A549 treated with AZD9567 at 1 μM for 4 hours (cell line): ENCODE measurements around the gene CGREF1. TPM values are rescaled to one million over a fixed set of nuclear protein-coding genes. Genes with fewer than 3 reads are reported as not detected.

Experiments
- total RNA-seq: library from RNA; stranded (reverse); fragments of 200-300 nt; extraction: Qiagen RNA extraction; gene quantifications from 5 replicates; pipeline ENCODE4 v1.2.3, GENCODE V29; 2022; ENCODE audit not compliant: insufficient read depth

CGREF1 gene
- total RNA-seq = 6.1 to 8.7 TPM (median 7.9 TPM) in 5 replicates

DNA sequence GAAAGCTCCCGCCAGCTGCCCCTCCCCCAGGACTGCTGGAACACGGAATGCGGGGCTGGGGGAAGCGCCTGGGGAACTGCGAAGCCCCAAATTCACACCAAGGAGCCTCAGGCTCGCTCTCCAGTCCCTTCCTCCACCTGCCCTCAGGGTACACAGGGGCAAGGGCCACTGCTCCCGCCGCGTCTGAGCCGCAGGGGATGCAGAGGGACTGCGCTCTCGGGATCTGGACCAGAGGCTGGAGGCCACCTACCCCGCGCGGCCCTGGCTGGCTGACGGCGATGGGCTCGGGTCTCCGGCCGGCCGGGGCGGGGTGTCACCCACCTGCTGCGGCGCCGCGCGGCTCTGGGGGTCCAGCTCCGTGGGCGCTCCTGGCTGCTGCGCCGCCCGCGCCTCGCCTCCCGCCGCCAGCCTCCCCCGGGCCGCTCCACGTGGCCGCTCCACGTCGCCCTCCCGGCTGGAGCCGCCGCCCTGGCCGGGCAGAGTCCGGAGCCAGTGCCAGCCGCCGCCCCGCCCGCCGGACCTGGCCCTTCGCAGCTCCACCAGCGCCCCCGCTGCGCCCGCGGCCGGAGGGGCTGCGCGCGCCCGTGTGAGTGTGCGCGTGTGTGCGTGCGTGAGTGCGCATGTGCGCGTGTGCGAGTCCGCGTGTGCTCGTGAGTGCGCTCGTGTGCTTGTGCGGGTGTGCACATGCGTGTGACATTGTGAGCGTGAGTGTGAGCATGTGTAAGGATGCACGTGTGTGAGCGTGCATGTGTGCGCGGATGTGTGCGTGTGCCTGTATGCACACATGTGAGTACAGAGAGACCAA is at the start of gene CGREF1:
Gene CGREF1 (minus strand): TSS at position 604 of the 805 bp plus-strand sequence. CDS start 14,762 bp downstream, outside the sequence.

DNA sequence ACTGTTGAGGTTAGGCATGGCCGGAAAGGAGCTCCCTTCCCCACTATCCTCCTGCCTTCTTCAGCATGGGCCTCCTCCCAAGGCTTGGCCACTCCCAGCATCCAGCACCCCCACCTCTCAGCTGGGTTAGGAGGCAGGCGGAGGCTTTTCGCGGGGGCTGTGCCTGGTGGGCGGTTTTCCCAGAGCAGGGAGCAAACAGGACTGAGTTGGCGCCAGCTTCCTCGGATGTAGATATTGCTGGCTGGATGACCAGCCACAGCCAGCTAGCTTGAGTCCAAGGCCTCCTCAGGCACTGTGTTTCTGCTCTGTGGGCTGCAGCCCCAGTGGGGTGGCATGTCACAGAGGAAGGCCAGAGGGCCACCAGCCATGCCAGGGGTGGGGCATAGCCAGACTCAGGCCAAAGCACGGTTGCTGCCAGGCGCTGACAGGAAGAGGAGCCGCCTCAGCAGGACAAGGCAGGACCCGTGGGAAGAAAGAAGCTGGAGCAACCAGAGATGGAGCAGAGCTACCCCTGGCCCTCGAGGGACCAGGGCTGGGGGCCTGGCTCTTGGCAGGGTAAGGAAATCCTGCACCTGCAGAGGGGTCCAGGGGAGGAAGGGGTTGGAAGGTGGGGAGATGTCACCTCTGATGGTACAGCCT is 30.0 kb upstream of the CGREF1 start, which contains the start of gene TCF23:
Gene TCF23 (plus strand): TSS at position 204 of the 639 bp plus-strand sequence. CDS start 130 bp downstream, at position 334.

DNA sequence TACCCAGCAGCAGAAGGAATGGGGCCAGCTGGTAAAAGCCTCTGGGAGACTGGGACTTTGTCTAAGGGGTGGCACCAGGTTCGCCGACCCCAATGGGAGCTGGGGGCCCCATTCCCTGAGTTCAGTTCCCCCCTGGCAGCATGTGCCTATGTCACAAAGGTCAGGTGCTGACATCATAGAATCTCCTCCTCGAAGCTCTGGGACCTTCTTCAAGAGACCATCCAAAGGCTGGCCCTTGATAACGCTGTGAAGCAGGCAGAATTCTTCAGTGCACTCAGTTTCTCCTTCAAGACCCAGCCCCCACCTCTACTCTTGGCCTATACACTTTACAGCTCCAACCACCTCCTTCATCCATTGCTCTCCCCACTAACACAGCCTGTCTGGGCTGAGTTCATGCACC is 20.4 kb upstream of the CGREF1 start, which contains the start of gene PRR30:
Gene PRR30 (minus strand): TSS at position 101 of the 400 bp plus-strand sequence. CDS start 1,081 bp downstream, outside the sequence.

DNA sequence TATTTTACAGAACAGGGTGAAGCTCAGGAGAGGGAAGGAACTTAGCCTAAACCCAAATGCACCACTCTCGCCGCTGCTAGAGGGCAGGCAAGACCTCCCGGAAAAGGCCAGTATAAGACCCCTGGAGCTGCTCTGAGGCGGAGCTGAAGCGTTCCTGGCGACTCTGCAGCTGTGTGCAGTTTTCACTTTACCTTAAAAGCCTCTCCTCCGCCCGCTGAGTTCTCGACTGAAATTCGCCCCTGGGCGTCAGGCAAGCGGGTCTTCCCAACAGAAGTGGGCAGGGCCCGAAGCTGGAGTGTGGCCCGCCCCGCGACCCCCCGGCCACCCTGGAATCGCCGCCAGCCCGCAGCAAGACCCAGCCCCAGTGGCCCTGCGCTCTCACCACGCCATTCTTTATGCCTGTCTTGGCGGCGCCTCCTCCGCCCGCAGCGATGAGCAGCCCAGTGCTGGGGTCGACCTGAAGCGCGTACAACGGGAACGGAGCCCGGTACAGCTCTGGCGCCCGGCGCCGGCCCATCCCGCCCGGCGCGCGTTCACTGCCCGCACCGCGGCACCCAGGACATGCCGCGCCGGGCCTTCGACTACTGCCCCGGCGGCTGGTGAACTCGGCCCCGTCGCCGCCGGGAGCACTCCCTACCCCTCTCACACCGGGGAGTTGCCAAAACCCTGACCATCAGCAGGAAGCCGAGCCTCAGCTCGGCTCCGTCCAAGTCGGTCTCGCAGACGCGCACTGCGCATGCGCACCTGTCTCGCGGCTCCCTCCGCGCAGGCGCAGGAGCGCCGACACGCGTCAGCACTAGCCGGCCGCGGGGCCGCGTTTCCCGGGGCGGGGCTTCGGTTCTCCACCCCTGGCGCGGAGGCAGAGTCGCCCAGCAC is 15.2 kb upstream of the CGREF1 start, which contains the start of gene PREB:
Gene PREB (minus strand): TSS at position 732 of the 876 bp plus-strand sequence. CDS start 215 bp downstream, at position 517.

DNA sequence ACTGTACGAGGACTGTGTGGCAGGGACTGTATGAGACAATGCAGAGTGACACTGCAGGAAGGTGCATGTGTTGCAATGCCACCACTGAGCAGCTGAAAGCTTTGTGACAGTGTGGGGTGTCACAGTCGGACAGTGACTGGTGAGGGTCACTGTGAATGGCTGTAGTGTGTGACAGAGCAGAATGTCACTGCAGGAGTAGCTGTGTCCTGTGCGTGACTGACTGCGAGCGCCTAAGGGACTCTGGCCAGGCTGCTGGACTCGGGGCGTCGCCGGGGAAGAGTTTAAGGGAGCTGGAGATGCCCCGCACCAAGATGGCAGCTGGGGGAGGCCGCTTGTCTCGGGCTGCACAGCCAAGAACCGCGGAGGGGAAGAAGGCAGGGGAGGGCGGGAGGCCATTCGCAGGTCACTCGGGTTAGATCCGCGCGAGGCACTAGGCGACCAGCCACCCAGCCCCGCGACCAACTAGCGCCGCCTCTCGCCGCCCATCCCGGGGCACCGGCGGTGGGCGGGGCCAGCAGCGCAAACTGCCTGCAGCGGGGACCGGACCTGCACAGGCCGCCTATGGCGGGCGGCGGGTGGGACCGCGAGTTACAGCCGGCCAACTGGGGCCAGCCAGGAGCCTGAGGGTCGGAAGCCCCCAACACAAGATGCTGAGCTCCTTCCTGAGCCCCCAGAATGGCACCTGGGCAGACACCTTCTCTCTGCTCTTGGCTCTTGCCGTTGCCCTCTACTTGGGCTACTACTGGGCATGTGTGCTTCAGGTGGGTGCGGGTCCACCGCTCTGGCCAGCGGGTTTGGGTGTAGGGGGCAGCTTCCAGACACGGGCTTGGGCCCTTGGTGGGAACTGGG is 4.6 kb upstream of the CGREF1 start, which contains the start of gene ABHD1:
Gene ABHD1 (plus strand): TSS at position 514 of the 849 bp plus-strand sequence. CDS start 134 bp downstream, at position 648.

DNA sequence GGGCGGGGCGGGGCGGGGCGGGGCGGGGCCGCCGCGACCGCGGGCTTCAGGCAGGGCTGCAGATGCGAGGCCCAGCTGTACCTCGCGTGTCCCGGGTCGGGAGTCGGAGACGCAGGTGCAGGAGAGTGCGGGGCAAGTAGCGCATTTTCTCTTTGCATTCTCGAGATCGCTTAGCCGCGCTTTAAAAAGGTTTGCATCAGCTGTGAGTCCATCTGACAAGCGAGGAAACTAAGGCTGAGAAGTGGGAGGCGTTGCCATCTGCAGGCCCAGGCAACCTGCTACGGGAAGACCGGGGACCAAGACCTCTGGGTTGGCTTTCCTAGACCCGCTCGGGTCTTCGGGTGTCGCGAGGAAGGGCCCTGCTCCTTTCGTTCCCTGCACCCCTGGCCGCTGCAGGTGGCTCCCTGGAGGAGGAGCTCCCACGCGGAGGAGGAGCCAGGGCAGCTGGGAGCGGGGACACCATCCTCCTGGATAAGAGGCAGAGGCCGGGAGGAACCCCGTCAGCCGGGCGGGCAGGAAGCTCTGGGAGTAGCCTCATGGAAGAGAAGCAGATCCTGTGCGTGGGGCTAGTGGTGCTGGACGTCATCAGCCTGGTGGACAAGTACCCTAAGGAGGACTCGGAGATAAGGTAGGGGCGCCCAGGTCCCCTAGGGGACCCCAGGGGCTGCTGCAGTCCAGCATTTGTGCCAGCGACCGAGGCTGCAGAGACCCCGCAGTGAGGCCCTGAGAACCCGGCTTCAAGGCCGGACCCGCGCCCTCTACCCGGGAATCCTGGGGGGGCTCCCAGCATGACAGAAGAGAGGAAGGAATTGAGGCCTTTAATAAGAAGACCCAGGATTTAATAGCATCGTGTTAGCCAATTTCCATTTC is 32.0 kb downstream of the CGREF1 start, which contains the start of gene KHK:
Gene KHK (plus strand): TSS at position 49 of the 870 bp plus-strand sequence. CDS start 488 bp downstream, at position 537.

DNA sequence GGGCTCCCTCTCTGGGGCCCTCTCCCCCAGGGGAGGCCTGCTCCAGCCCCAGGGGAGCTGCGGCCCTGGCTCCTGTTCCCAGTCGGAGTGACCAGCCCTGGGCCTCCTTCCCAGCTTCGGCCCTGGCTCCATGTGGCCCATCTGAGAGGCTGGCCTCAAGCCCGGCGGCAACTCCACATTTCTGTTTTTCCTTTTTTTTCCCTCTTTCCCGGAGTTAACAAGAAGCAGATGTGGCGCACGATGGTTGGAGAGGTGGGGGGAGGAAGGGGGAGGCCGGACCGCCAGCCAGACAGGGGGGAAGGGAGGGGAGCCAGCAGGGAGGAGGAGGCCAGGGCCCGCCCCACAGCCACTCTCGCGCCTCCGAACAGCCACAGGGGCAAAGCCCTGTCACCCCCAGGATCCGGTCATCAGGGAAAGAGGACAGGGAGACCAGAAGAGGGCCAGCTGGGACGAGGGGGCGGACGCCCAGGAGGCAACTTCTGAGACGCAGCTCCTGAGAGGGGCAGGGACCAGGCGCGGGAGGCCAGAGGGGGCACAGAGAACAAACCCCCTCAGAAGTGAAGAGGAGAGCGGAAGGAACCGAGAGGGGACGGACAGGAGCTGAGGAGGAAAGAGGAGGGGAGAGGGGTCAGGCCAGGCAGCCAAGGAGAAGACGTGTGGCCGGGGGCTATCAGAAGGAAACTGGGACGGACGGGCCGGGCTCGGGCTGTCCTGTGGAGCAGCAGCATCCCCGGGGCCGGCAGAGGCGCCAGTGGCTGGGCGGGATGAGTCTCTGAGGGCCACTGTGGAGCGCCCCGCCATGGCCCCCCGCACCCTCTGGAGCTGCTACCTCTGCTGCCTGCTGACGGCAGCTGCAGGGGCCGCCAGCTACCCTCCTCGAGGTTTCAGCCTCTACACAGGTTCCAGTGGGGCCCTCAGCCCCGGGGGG is 40.4 kb downstream of the CGREF1 start, which contains the start of gene EMILIN1:
Gene EMILIN1 (plus strand): TSS at position 349 of the 928 bp plus-strand sequence. CDS start 451 bp downstream, at position 800.

DNA sequence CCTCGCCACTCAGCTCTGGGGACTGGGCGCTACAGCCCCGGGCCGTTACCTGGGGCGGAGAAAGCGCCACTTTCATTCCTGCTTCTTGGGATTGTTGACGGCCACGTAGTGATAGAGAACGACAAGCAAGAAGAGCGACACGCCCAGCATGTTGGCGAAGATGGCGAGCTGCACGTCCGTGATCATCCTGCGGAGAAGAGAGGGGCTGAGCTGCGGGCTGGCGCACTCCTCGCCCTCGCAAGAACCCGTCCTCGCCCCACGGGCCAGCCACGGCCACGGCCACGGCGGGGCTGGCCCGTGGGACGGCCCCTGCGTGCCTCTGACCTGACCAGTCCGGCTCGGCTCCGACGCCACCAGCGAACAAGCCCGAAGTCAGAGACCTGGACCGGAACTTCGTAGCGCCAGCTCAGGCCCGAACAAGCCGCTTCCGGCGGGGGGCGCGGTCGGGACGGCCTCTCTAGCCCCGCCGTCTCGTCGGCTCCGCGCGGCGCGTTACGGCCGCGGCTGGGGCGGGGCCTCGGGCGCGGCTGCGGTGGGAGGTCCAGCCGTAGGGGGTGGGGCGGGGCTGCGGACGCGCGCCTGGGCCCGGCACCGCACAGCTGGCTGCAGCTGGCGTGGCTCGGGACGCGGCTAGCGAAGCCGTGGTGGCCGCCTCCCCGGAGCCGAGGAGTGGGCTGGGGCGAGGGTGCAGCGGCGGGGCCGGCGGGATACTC is 47.5 kb downstream of the CGREF1 start, which contains the start of gene OST4:
Gene OST4 (minus strand): TSS at position 378 of the 713 bp plus-strand sequence.

GRCh38 chr2:27050996-27051901 is 67.7 kb downstream of the CGREF1 start, which contains the start of gene AGBL5:
Gene AGBL5, plus strand, starts transcription at chr2:27051668. Its CDS starts 1,291 bp downstream, at chr2:27052959.

Other genes starting within 250 kb of the CGREF1 start
- 11.0 to 12.0 TPM (median 11.8 TPM) in 5 replicates for gene MAPRE3, start 148.5 kb downstream of the CGREF1 start, total RNA-seq
- 64.9 to 70.0 TPM (median 66.6 TPM) in 5 replicates for gene TMEM214, start 86.2 kb downstream of the CGREF1 start, total RNA-seq
- gene AGBL5, start 67.5 kb downstream of the CGREF1 start, total RNA-seq = 25.3 to 37.3 TPM (median 27.1 TPM) in 5 replicates
- 534 to 634 TPM (median 555 TPM) in 5 replicates for gene OST4, start 47.5 kb downstream of the CGREF1 start, total RNA-seq
- 0.35 to 0.57 TPM (median 0.46 TPM) in 4 of 5 replicates, not detected in the other for gene EMILIN1, start 40.5 kb downstream of the CGREF1 start, total RNA-seq
- 8.2 to 11.8 TPM (median 10.4 TPM) in 5 replicates for gene KHK, start 32.4 kb downstream of the CGREF1 start, total RNA-seq
- gene ABHD1, start 4.7 kb upstream of the CGREF1 start, total RNA-seq = 0.98 to 1.5 TPM (median 1.2 TPM) in 4 of 5 replicates, not detected in the other
- gene PREB, start 15.5 kb upstream of the CGREF1 start, total RNA-seq = 55.1 to 67.4 TPM (median 61.0 TPM) in 5 replicates
- gene PRR30, start 20.3 kb upstream of the CGREF1 start, total RNA-seq = not detected in 5 replicates
- not detected in 5 replicates for gene TCF23, start 29.9 kb upstream of the CGREF1 start, total RNA-seq
- 166 to 218 TPM (median 213 TPM) in 5 replicates for gene ATRAID, start 92.9 kb upstream of the CGREF1 start, total RNA-seq
- gene SLC5A6, start 93.1 kb upstream of the CGREF1 start, total RNA-seq = 63.5 to 78.6 TPM (median 67.4 TPM) in 5 replicates
- gene CAD, start 98.2 kb upstream of the CGREF1 start, total RNA-seq = 59.2 to 74.0 TPM (median 63.1 TPM) in 5 replicates
- 4.2 to 9.5 TPM (median 4.2 TPM) in 5 replicates for gene SLC30A3, start 143.9 kb upstream of the CGREF1 start, total RNA-seq
- not detected in 5 replicates for gene DNAJC5G, start 156.3 kb upstream of the CGREF1 start, total RNA-seq
- 0.40 to 0.74 TPM (median 0.46 TPM) in 4 of 5 replicates, not detected in the other for gene TRIM54, start 163.3 kb upstream of the CGREF1 start, total RNA-seq
- 1.8 to 2.9 TPM (median 2.0 TPM) in 4 of 5 replicates, not detected in the other for gene UCN, start 189.3 kb upstream of the CGREF1 start, total RNA-seq
- gene MPV17, start 204.0 kb upstream of the CGREF1 start, total RNA-seq = 64.5 to 91.0 TPM (median 82.5 TPM) in 5 replicates
- 54.5 to 59.0 TPM (median 57.4 TPM) in 5 replicates for gene GTF3C2, start 237.6 kb upstream of the CGREF1 start, total RNA-seq